Fibroblast of skin of left biceps (primary cell): ENCODE results near the gene ABTB2.

ENCODE experiments used
- DNase-seq, 2 experiments: peaks; one replicate each; pipeline ENCODE4 v3.0.0-alpha.2; 2013; ENCODE audit warnings: low read depth in 2 of 2

The ABTB2 gene

DNA sequence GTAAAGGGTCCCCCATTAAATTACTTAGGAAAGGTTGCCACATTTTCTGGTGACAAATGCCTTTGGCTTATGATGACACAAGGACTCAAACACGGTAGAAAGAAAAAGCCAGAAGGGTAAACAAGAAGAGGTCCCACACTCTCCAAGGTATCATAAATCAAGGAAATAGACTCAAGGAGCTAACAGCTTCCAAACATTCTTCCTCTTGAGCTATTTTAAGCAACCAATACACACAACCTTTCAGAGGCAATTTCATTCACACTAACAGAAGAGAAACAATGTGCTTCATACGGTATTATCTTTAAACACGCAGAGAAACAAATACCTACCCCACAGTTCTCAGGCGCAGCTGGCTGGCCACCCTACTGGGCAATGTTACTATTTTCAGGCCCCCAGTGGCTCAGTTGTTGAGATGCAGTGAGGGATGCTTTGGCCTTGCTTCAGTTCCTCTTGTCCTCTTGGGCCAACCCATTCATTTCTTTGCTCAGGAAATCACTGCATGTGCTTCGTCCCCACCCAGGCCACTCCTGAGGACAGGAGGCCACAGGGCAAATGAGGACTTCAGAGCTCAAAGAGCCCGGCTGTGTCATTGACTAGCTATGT, 15.8 kb downstream of the ABTB2 start:
- peak in 1 of 2 experiments; percentile 45 for DNase-seq

DNA sequence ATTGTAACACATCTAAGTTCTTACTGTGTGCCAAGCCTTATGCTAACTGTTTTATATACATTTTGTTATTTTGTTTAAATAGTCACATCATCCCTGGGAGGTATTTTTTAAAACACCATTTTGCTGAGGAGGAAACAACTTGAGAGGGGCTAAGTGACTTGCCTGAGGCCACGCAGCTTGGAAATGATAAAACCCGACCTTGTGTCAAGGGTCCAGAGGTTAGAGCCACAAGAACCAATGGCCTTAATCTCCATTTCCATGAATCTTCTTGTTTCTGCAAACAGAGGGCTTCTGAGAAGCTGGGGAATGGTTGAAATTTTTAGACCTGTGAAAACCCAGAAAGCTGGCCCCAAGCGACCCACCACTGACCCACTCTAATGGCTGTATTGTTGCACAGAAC, 16.7 kb downstream of the ABTB2 start:
- DNase-seq: no peak

DNA sequence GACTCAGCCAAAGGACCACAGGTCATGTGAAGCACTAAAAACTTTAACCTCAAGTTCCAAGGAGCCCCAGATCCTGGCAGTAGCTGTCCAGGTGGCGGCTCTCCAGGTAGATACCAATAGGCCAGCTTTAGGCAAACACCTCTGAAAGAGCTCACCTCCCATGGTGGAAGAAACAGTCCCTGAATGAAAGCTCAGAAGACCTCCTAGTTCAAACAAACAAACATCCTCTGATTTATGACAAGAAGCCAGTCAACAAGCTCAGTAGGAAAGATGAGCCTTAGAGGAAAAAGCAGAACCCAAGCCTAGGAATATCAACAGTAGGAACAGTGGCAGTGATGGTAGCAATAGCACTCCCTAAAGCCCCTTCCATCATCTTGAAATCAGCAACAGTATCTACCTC, 17.2 kb downstream of the ABTB2 start:
- no peak for DNase-seq

DNA sequence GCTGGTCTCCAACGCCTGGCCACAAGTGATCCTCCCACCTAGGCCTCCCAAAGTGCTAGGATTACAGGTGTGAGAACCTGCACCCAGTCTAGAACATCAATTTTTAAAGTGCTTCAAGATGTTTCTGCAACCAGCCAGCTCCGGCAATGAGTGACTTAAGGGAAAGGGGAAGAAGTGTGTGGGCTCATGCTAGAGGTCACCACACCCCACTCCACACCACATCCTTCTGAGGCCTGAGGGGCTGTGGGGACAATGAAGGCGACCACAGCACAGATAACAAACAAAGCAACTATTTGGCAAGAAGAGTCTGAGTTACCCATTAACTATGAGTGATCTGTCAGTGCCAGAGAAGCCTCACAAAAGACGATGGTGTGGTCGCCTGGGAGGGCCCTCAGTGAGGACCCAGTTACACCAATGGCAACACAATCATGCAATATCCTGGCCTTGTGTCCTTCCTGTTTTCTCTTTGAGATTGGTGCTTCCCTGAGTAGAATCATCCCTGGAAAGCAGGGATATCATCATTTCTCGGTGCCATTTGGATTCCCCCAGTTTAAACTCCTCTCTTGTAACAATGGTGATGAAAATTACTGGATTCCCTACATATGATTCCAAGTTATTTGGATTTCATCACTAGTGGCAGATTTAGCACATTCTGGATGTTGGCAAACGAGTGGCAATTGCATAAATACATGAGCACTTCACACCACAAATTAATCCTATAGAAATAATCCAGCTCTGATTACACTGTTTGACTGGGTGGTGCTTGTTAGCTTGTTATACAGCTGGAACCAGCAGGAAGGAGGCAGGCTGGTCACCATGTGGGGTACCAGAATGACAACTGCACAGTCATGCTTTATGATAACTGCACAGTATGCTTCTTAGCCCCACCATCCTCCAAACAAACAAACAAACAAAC, 18.4 kb downstream of the ABTB2 start:
- DNase-seq: no peak

DNA sequence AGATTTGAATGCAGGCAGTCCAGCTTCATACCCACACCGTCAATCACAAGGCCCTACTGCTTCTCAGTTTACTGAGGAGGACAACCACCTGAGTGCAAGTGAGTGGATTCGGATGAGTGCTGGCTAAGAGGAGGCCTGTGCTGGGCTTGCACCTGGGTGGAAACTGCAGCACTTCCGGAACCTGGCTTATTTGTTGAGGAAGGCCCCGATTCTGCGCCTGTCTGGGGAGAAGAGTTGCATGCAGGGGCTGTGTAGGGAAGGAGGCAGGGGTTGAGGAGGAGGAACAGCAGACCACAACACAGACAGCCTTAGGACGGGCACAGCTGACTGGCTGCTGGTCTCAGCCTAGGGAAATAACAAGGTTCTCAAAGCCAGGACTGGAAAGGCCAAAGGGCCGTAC, 20.8 kb downstream of the ABTB2 start:
- no peak for DNase-seq

DNA sequence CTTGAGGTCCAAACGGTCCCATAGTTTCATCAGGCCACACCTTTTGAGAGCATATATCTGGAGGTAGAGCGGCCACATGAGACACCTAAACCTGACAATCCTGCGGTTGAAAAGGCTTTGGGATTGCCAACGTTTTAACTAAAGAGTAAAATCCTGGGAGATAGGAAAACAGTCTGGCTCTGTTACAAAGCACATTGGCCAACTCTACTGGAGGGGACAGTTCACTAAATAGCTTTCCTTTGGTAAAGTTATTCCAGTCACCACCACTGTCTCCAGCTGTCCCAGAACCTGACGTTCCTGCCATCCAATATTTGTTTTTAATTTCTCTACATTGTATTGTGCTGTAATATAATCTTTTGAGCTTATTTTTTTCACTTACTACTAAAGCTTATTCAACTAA, 22.0 kb downstream of the ABTB2 start:
- DNase-seq: no peak

DNA sequence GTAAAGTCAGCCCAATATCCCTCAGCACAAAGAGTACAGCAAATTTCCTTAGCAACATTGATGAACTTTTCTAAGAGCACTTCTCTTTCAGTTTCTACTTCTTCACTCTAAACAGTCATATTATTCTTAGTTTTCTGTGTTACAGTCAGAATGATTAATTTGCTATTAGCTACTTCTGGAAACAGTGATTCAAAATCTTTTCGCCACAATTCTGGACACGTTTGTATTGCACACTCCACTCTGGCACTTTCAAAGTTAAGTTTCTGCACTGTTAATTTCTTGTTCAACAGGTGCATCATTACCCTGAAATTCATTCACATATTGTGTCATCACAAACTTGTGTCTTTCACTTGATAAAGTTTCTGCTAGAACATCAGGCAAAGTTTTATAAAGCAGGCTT, 22.5 kb downstream of the ABTB2 start:
- DNase-seq: no peak

DNA sequence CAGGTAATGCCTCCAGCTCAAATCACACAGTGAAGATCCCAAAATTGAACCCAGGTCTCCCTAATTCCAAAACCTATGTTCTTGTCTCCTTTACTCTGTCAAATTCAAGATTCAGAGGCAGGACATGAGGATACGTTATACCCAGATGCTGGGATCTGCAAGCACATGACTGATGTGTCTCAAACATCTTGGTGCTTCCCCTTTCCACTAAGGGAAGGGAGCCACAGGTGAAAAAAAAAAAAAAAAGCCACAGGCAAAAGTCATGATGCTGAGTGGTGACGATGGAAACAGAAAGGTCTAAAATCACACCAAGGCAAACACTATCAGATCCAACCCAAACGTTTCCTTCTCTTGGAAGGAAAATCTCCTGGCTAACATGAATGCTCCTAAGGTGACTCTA, 24.0 kb downstream of the ABTB2 start:
- no peak for DNase-seq

DNA sequence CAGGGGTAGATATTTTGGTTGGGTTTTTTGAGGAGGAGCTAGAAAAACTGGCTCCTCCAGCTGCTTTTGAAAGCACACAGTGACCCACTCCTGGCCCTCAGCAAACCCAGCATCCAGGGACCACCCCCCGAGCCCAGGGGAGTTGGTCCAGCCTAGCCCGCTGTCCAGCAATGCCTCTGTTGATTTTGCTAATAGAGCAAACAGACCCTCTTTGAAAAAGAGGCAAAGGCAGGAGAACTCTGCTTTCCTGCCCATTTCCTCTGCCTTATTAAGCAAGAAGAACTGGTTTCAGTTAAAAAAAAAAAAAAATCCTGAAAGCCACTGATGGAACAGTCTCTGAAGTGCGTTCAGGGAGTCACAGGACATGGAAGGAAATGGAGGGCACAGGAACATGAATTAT, 25.3 kb downstream of the ABTB2 start:
- no peak for DNase-seq

DNA sequence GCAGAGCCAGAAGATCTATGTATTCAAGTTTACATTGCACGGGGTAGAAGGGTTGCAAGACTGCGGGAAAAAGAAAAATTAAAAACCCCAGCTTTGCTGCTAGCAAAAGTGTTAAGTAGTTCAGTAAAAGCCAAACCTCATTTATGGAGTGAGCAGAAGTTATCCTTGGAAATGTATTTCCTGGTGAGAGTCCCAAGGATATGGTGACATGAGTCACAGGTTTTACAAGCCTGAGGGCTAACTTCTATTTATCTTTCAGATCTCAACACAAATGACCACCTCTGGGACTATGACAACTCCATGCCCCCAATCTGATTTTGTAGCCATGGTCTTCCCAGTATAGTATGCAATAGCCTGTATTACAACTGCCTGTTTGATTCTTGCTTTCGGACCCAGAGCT, 26.1 kb downstream of the ABTB2 start:
- DNase-seq: no peak

DNA sequence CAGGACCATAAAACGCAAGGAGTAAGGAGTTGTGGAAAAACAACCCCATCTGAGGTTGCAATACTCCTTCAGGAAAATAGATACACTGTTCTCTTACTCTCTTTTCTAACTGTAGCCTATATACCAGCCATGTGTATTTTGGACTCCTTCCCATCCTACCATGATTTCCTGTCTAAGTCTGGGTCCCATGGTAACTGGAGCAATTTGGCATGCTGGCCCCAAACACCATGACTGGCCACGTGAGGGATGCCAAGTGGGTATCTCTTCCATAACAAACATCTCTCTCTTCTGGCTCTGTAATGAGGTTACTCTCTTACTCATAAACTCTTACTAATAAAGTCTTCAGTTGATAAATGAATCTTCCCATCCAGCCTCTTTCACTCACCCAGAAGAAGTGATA, 26.5 kb downstream of the ABTB2 start:
- DNase-seq: no peak

DNA sequence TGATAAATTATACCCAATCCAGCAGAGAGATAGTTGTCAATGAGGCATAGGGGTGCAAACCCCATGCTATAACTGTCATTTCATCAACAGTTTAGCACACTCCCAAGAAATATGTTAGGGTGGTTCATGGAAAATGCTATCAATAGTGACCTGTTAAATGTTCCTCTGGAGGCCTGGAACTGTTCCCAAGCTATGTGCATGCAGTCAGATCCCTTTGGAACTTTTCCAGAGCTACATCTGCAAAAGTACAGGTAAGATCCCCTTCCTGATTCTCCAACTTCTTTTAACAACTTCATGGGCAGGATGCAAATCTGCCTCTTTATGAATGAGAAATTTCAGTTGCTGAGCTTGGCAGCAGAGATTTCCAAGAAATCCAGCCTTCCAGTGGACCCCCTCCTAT, 27.2 kb downstream of the ABTB2 start:
- DNase-seq: no peak

DNA sequence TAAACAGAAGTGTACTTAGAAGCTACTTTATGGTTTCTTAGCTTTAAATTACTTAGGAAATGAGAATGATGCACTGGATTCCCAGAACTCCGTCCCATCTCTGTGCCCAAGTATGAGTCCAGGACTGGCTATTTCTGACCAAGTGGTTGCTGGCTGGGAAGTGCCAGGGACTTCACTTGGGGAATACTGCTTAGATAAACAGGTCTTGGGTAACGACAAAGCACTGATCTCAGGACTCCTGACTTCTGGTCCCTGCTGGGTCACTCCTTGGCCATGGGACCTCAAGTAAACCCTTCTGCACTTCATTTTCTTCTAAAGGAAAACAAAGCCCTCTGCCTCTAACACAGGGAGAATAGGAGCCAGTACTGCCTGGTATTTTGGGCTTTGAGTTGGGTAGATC, 27.9 kb downstream of the ABTB2 start:
- no peak for DNase-seq

DNA sequence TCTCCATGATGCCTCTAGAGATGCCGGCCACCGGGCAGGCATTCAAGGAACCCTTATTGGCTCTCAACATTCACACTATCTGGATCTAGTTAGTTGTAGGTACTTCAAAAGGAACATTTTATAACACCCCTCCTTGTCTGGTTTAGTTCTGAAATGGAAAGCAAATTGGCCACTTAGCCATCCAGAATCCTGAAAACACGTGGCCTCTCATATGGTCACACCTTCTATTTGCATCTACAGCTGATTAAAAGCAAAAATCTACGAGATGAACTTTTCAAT, 29.2 kb downstream of the ABTB2 start:
- DNase-seq: no peak

DNA sequence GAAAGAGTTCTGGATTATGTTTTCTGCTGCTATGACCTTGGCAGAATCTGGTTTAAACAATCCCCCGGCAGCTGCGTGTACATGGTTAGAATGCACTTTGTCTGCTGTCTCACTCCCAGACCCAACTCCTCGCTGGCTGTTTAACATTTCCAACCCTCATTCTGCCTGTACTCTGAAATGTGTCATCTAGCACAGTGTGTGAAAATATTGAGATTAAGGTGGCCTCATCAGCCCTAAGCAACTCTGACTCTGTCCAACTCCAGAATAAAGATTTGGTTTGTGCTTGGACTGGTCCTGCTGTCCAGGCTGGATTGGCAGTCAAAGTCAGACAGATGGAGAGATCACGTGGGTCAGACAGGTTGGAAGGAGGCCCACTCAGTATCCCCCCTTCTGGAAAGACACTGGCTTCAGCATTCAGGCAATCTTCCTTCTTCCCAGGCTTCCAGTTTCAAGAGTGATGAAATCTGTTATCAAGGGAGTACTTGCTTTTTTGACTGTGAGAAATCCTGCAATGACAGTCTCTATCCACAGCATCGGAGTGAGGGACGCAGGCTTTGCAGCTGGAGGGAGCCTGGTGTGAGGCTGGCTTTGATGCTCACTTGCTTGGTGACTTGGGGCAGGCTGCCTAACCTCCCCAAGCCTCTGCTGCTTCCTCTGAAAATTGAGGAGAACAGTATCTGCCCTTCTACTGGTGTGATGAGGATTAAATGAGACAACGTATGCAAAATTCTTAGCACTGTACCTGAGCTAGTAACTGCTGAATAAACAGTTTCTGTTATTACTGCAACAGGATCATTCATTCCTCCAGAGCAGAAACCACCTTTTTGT, 29.8 kb downstream of the ABTB2 start:
- DNase-seq: no peak

DNA sequence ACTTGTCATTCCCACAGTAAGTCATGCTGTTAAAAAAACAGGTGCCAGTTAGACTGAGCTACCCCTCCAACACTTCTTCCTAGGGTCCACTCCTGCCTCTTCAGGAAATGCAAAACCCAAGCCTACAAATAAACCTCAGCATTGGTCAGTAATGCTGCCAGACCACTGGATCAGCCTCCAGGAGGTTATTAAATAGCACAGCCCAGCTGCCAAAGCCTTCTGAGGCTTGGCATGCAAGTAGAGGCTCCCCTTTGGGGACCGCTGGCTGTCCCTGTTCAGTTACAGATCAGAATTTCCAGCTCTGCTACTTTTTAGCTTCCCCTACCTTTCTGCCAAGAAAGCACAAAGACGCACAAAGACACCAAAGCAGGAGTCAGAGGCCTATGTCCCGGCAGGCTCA, 33.3 kb downstream of the ABTB2 start:
- no peak for DNase-seq

DNA sequence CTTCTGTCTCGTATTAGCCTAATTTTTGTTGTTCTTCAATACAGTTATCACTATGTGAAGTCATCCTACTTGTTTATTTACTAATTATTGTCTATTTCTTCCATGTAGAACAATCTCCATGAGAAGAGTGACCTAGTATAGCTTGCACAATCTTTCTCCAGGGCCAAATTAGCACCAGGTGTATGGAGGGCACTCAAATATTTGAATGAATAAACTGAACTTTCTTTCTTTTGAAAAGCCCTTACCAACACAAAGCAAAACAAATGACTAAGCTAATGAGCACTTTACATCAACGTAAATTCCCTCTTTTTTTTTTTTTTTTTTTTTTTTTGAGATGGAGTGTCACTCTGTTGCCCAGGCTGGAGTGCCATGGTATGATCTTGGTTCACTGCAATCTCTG, 34.2 kb downstream of the ABTB2 start:
- no peak for DNase-seq

DNA sequence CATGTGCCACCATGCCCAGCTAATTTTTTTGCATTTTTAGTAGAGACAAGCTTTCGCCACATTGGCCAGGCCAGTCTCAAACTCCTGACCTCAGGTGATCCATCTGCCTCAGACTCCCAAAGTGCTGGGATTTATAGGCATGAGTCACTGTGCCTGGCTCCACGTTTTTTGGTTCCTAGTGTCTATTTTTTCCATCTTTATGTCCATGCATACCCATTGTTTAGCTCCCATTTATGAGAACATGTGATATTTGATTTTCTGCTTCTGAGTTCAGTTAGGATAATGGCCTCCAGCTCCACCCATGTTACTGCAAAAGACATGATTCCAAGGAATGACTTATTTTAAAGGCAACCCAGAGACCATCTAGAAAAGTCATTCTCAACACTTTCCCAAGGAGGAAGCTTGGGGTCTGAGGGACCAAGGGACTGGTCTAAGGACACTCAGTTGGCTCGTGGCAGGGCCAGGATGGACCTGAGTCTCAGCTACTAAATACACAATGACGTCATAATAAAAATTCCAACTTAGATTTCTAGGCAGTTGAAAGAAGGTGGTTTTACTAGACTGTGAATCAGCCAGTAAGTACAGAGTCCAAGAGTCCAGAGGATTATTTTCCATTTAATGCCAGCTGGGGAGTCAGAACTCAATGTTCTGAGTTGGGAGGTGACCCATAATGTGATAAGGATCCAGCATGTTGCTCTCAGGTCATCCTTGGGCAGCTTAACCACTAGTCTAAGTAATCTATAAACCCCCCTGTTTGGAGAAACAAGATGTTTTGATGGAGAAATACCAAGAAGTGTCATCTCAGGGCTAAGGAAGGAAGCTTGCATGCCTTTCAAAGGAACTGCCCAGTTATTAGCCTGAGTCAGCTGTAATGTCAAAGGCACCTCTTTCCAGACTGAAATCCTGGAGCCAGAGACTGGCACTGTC, 39.4 kb downstream of the ABTB2 start:
- no peak for DNase-seq

DNA sequence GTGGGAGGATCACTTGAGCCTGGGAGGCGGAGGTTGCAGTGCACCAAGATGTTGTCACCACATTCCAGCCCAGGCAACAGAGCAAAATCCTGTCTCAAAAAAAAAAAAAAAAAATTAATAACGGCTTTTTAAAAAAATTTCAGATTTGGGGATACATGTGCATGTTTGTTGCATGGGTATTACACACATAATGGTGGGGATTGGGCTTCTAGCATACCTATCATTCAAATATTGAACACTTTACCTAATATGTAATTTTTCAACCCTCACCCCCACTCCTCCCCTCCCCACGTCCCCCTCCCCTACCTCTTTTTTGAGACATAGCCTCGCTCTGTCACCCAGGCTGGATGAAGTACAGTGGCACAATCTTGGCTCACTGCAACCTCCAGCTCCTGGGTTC, 40.1 kb downstream of the ABTB2 start:
- DNase-seq: no peak

DNA sequence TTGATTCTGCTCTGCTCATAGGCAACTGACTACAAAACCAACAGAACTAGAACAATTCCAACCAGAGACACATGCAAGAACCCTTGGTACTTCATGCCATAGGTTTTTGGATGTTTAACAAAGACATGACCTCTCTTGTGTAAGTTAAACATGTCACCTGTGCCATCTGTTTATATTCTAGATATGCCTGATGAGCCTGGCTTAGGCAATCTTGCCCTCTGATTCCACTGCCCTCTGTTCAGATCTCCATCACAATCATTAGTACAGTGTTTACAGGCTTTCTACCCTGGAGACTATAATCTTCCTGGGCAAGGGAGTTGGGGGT, 40.8 kb downstream of the ABTB2 start:
- no peak for DNase-seq

DNA sequence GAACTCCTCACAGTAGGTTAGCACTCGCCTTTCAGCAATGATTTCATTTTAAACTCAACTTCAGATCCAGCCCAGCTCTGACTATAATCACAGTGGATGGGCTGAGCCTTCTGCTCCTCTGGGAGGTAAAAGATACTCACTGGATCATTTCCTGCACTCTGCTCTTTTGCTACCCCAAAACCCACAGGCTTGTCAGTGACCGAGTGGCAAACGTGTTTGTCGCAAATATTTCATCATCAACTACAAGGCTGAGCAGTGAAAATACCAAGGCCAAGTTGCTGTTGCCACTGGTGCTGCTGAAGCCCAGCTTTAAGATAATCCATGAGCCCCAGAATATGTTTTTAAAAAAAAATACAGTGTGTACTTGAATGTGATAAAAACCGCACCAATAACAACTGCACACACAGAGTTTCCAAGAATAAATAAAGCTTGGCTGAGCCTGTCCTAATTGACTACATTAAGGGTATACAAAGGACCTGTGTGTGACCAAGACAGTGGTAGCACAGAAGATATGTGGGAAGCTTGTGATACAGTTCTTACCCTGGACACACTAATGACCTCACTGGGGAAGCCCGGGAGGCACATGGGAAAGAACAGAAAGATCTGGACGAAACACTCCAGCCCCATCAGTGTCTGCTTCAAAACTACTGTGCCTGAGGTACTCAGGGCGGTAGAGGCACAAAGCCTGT, 41.3 kb downstream of the ABTB2 start:
- DNase-seq: no peak
